Fibroblast of lung (primary cell): ENCODE data around the gene TENM4. TPM values are rescaled to one million over a fixed set of nuclear protein-coding genes. Genes with fewer than 3 reads are reported as not detected.
A peak's percentile ranks its signal among the peaks of the same experiment; 100 is the strongest.

Experiments used
- DNase-seq, 2 donors: peaks; one replicate each; pipeline versions ENCODE4 v3.0.0 to v3.0.0-alpha.2; 2010; ENCODE audit warnings: low read depth in 2 of 2
- H2AFZ ChIP-seq: 2 replicates; pipeline ENCODE4 v1.5.1; 2012; ENCODE audit warnings: low read length, control low read depth, inconsistent platforms
- H3K27ac ChIP-seq: 2 replicates; pipeline ENCODE4 v1.5.1; 2011; ENCODE audit warnings: low read length, control low read depth; ENCODE audit not compliant: insufficient read depth
- H3K27me3 ChIP-seq: 2 replicates; pipeline ENCODE4 v1.5.1; 2011; ENCODE audit warnings: mild to moderate bottlenecking, low read length; ENCODE audit not compliant: control insufficient read depth, insufficient read depth
- H3K36me3 ChIP-seq: 2 replicates; pipeline ENCODE4 v1.5.1; 2011; ENCODE audit warnings: low read length; ENCODE audit not compliant: control insufficient read depth, insufficient read depth
- H3K4me1 ChIP-seq: 2 replicates; pipeline ENCODE4 v1.5.1; 2011; ENCODE audit warnings: low read length; ENCODE audit not compliant: control insufficient read depth, insufficient read depth; ENCODE audit errors: extremely low read depth
- H3K4me2 ChIP-seq: 2 replicates; pipeline ENCODE4 v1.5.1; 2011; ENCODE audit warnings: low read length, control low read depth; ENCODE audit not compliant: insufficient read depth; ENCODE audit errors: extremely low read depth
- H3K4me3 ChIP-seq, 4 experiments: fragments of 200-600 bp in 1 of 4; sonication (generic) in 1 of 4; replicated peaks in 1 of 4; 2 replicates each; pipeline ENCODE4 v1.5.1; 2011 to 2016; ENCODE audit warnings: low read length in 4 of 4, low read depth in 3 of 4, mild to moderate bottlenecking in 3 of 4, control low read depth in 2 of 4, inconsistent platforms in 1 of 4, mixed read lengths in 1 of 4; ENCODE audit not compliant: insufficient read depth in 1 of 4; ENCODE audit errors: control extremely low read depth in 1 of 4
- H3K79me2 ChIP-seq: 2 replicates; pipeline ENCODE4 v1.5.1; 2012; ENCODE audit warnings: mild to moderate bottlenecking, low read length, inconsistent platforms; ENCODE audit not compliant: control insufficient read depth, insufficient read depth
- H3K9ac ChIP-seq: 2 replicates; pipeline ENCODE4 v1.5.1; 2011; ENCODE audit warnings: mild to moderate bottlenecking, low read length, control low read depth; ENCODE audit not compliant: insufficient read depth
- H3K9me3 ChIP-seq: 2 replicates; pipeline ENCODE4 v1.5.1; 2012; ENCODE audit warnings: low read depth, low read length; ENCODE audit not compliant: control insufficient read depth, insufficient read depth
- H4K20me1 ChIP-seq: 2 replicates; pipeline ENCODE4 v1.5.1; 2011; ENCODE audit warnings: low read length; ENCODE audit not compliant: control insufficient read depth, insufficient read depth; ENCODE audit errors: extremely low read depth
- EZH2 ChIP-seq: IDR thresholded peaks from 2 replicates; pipeline ENCODE4 v1.5.1; 2012; ENCODE audit warnings: low read length, control low read depth, mild to moderate bottlenecking; ENCODE audit errors: missing control alignments
- polyA plus RNA-seq, 2 donors: library from polyadenylated mRNA; depleted of rRNA in 1 of 2; stranded (reverse) in 1 of 2; unstranded in 1 of 2; fragments of >200 nt; gene quantifications; 2 replicates each; pipeline ENCODE4 v1.2.1, GENCODE V29; 2011 to 2012; ENCODE audit warnings: missing spikeins in 1 of 2
- total RNA-seq: library from RNA; depleted of rRNA; stranded (reverse); fragments of >200 nt; gene quantifications from 2 replicates; pipeline ENCODE4 v1.2.1, GENCODE V29; 2014
- TF ChIP-seq, protein P1 (sequence below), 2 donors: IDR thresholded peaks in 1 of 2; conservative IDR thresholded peaks in 1 of 2; 1 replicate in 1 of 2; 2 replicates in 1 of 2; pipeline ENCODE4 v1.5.1; 2011 to 2012; ENCODE audit warnings: low read length in 2 of 2, control low read depth in 1 of 2, inconsistent platforms in 1 of 2, low read depth in 1 of 2, mild to moderate bottlenecking in 1 of 2

Gene TENM4
- total and polyA plus RNA-seq, 2 donors (not counting 1 experiment from before 2014, with no cell fraction given): 4.6 to 48.4 TPM

DNA sequence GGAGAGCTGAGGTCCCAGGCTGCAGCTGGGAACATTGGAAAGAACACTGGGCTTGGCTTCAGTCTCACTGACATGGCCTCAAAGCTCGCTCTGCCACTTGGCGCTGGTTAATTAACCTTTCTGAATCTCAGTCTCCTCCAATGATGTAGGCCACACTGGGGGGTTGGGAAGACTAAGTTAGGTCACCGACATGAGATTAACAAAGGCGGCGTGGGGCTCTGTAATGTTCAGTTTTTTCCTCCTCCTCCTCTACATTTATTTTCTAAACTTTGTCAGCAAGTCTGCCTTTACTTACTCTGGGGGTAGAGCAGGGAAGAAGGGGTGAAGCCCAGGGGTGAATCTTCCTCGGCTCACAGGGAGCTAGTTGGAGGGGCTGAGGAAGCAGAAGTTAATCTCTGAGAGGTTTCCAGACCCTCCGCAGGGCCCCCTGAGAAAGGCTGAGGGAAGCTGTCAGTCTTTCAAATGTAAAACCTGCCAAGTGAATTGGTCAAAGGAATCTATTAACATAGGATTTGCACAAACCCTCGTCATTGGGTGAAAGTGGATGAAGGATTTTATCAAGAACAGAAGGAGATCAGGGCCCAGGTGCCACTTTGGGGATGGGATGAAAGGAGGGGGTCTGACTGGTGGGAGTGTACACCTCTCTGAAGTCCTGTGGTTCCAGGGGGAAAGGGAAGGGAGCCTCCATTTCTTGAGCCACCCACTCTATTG, 32.1 kb upstream of the TENM4 start:
- Histone ChIP-seq H3K9me3 (no peaks in the 10 kb centered on the region), H3K4me3 (no peak overlapping the region), H3K4me1 (no peaks in the 10 kb centered on the region), H4K20me1 (no peaks in the 10 kb centered on the region), H3K79me2 (no peaks in the 10 kb centered on the region), H3K27ac (no peak overlapping the region), H3K36me3 (no peaks in the 10 kb centered on the region), H3K9ac (no peak overlapping the region), H3K4me2 (no peak overlapping the region), H3K27me3 (no peaks in the 10 kb centered on the region), H2AFZ (no peak overlapping the region)
- TF ChIP-seq, protein P1, sequence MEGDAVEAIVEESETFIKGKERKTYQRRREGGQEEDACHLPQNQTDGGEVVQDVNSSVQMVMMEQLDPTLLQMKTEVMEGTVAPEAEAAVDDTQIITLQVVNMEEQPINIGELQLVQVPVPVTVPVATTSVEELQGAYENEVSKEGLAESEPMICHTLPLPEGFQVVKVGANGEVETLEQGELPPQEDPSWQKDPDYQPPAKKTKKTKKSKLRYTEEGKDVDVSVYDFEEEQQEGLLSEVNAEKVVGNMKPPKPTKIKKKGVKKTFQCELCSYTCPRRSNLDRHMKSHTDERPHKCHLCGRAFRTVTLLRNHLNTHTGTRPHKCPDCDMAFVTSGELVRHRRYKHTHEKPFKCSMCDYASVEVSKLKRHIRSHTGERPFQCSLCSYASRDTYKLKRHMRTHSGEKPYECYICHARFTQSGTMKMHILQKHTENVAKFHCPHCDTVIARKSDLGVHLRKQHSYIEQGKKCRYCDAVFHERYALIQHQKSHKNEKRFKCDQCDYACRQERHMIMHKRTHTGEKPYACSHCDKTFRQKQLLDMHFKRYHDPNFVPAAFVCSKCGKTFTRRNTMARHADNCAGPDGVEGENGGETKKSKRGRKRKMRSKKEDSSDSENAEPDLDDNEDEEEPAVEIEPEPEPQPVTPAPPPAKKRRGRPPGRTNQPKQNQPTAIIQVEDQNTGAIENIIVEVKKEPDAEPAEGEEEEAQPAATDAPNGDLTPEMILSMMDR (conservative IDR thresholded peaks at IDR 0.05 in 1 of 2, IDR thresholded peaks at IDR 0.05 in 1 of 2; ENCODE audit: low read depth in 1 of 2, low read length in 2 of 2): no peak
- no peak for TF ChIP-seq EZH2
- DNase-seq: no peak

DNA sequence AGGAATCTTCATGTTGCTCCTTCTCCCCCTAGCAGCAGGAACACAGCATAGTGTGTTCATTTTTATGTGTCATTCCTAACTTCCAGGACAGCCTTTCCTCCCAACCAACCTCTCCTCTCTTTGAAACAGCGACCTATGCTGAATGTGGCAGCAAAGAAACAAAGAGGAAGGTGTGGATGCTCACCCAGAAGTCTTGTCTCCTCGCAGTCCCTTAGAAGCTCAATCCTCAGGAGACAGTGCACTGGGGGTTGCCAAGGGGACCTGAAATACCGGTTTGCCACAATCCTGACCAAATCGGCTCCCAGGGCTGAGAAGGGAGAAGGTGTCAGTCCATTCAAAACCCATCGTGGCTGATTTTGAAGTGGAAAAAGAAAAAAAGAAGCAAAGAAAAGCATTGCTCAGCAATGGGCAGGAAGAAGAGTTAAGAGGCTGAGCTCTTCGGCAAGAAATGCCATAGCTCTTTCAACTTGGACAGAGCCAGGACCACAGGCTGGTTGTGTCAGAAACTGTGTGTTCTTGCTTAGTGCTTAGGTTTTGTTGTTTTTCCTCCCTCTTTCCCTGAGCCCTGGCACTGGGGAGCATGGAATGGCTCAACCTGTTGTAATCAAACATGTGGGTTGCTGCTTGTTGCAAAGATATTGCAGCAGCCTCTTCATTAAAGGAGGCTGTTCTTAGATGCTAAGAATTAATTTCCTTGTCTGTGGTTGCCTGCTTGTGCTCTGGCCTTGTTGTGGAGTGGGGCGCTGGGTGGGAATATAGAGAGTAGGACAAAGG, 30.4 kb upstream of the TENM4 start:
- no peak overlapping the region for H3K9ac ChIP-seq
- H2AFZ ChIP-seq: no peak overlapping the region
- no peak overlapping the region for H3K4me2 ChIP-seq
- H3K4me1 ChIP-seq: no peaks in the 10 kb centered on the region
- no peaks in the 10 kb centered on the region for H3K36me3 ChIP-seq
- no peak overlapping the region for H3K4me3 ChIP-seq
- no peaks in the 10 kb centered on the region for H3K27me3 ChIP-seq
- no peaks in the 10 kb centered on the region for H4K20me1 ChIP-seq
- no peaks in the 10 kb centered on the region for H3K9me3 ChIP-seq
- peak in 1 of 2 donors; percentile 62 for DNase-seq
- no peak overlapping the region for H3K27ac ChIP-seq
- TF ChIP-seq, protein P1 (conservative IDR thresholded peaks at IDR 0.05 in 1 of 2, IDR thresholded peaks at IDR 0.05 in 1 of 2; ENCODE audit: low read depth in 1 of 2, low read length in 2 of 2): no peak
- TF ChIP-seq EZH2: no peak
- H3K79me2 ChIP-seq: no peaks in the 10 kb centered on the region

DNA sequence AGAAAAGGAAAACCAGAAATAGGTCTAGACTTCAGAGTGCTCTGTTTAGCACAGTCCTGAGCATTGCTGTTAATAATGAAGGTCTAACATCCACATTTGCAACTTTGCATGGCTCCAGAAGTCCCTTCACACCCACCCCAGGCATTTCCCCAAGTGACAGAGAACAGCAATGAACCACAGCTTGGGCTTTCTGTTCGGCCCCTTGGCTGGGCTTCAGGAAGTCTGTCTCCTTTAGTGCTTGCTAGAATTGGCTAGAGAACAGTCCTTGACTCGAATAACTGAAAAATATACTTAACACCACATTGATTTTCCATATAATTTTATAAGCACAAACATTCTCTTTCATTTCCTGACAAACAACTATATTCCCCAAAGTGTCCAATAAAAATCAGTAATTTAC, 29.3 kb upstream of the TENM4 start:
- Histone ChIP-seq H3K27ac (no peak overlapping the region), H4K20me1 (no peaks in the 10 kb centered on the region), H2AFZ (no peak overlapping the region), H3K79me2 (no peaks in the 10 kb centered on the region), H3K9me3 (no peaks in the 10 kb centered on the region), H3K36me3 (no peaks in the 10 kb centered on the region), H3K9ac (no peak overlapping the region), H3K4me2 (no peak overlapping the region), H3K4me1 (no peaks in the 10 kb centered on the region), H3K4me3 (no peak overlapping the region), H3K27me3 (no peaks in the 10 kb centered on the region)
- TF ChIP-seq, protein P1 (conservative IDR thresholded peaks at IDR 0.05 in 1 of 2, IDR thresholded peaks at IDR 0.05 in 1 of 2; ENCODE audit: low read depth in 1 of 2, low read length in 2 of 2): no peak
- TF ChIP-seq EZH2: no peak
- no peak for DNase-seq
